Right lobe of liver (tissue), 4 donors: ENCODE measurements around the gene INTS12.

Source experiments
- POLR2A ChIP-seq: fragments of 450-650 bp; IDR thresholded peaks from one replicate; pipeline ENCODE4 v1.6.1; 2017; ENCODE audit warnings: antibody characterized with exemption, mild to moderate bottlenecking
- TF ChIP-seq, protein P1 (sequence below), 4 donors: fragments of 200-600 bp in 3 of 4; fragments of 450-650 bp in 1 of 4; IDR thresholded peaks; one replicate each; pipeline versions ENCODE4 v1.5.1 to v1.8.0; 2016 to 2022; ENCODE audit warnings: antibody characterized with exemption in 4 of 4, mild to moderate bottlenecking in 2 of 4
- donor health status: DM: no; HTN: no; CAD: no.
- donor health status: DM: no; HTN: no; CAD: no.
- donor health status: DM: no; HTN: yes; CAD: no.

GRCh38 chr4:105671301-105671700 lies 37.2 kb downstream of the INTS12 start:
- no peak for TF ChIP-seq POLR2A
- TF ChIP-seq, protein P1, sequence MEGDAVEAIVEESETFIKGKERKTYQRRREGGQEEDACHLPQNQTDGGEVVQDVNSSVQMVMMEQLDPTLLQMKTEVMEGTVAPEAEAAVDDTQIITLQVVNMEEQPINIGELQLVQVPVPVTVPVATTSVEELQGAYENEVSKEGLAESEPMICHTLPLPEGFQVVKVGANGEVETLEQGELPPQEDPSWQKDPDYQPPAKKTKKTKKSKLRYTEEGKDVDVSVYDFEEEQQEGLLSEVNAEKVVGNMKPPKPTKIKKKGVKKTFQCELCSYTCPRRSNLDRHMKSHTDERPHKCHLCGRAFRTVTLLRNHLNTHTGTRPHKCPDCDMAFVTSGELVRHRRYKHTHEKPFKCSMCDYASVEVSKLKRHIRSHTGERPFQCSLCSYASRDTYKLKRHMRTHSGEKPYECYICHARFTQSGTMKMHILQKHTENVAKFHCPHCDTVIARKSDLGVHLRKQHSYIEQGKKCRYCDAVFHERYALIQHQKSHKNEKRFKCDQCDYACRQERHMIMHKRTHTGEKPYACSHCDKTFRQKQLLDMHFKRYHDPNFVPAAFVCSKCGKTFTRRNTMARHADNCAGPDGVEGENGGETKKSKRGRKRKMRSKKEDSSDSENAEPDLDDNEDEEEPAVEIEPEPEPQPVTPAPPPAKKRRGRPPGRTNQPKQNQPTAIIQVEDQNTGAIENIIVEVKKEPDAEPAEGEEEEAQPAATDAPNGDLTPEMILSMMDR (IDR thresholded peaks at IDR 0.05): no peak
